ENCODE data around the gene ROBO4.

ROBO4 gene

GRCh38 chr11:124887667-124888013 lies 10.0 kb downstream of the ROBO4 start:
- no peak for DNase-seq

DNA sequence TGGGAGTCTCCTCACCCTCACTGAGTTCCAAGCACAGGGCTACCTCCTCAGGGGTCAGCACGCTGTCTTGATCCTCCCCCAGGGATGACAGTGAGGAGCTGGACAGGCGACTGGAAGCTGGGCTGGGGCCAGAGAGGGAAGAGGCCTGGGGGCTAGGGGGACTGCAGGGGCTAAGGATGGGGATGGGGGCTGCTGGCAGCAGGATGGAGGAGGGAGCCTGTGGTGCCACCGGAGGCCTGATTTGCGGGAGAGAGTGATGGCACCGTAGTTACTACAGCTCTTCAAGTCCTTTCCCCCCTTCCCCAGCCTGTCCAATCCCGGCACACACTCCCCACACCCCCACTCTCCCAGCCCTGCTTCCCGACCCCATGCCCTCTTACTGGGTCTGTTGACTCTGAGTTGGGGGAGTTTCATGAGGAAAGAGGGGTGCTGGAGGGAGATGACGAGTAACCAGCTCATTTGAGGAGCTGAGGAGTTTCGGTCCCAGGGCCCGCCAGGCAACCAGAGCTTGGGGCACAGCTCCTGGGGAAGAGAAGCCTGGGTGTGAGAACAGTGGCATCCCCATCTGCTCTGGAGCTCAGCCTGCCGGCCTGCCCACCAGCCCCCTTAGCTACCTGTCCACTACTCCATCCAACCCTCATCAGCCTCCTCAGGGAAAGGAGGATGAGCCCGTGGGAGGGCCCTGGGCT lies 10.5 kb downstream of the ROBO4 start:
- DNase-seq, result no peak

DNA sequence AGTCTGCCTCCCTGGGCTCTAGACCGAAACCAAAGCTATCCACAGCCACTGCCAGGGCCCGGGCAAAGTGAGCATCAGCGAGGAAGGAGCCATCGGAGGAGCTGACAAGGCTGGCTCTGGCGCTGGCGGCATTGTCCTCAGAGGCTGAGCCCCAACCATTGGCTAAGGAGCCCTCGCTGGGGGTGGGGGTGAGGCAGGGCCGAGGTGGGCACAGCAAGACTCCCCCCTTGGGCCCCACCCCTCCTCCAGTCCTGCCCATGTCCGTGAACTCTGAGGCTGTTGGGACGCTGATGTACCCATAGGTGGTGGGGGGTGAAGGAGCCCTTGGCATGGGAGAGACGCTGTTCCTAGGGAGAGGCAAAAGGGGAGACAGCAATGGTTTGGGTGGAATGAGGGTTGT lies 11.2 kb downstream of the ROBO4 start:
- no peak for DNase-seq

GRCh38 chr11:124884869-124885479 lies 12.7 kb downstream of the ROBO4 start:
- no peak for DNase-seq

GRCh38 chr11:124884340-124884739 lies 13.3 kb downstream of the ROBO4 start:
- DNase-seq, result no peak

DNA sequence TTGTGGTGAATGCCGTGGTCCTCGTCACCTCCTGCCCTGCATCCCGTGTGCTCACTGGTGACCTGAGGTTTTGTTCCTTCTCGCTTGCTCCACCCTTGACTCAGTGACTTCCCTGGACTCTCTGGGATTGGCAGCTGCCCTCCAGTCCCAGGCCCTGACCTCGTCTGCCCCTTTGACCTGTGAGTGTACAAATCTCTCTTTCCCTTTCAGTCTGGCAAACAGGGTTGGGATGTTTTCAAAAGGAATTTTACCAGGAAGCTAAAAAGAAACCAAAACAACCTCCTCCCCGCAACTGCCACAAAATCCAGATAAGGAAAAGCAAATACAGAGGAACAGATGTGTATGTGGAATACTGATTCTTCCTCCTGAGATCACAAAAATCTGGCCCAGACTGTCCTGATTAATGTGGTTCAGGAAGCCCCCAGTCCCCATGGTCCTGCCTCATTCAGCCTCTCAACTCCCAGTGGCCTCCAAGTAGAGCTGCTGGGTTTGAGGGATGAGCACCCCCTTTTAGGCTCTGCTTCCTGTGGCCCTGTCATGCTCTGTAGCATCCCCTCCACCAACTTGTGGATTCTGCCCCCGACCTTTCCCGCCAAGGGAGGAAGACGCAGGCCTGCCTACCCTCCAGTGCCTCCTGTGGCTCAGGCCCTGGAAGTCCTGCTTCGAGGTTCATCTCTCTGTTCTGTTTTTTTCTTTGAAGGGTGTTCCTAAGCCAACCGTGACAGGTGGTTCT lies 15.2 kb downstream of the ROBO4 start:
- DNase-seq, result peak; percentile 34

GRCh38 chr11:124880958-124881357 lies 16.7 kb downstream of the ROBO4 start:
- DNase-seq, result no peak

DNA sequence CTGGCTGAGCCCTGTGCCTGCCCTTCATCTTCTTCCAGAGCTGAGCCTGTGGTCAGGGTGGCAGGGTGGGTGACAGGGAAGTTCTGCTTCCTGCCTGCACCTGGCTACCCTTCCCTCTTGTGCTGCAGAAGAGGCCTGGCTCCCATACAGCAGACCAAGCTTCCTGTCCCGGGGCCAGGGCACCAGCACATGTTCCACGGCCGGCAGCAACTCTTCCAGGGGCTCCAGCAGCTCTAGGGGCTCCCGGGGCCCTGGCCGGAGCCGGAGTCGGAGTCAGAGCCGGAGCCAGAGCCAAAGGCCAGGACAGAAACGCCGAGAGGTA lies 17.4 kb downstream of the ROBO4 start:
- DNase-seq, result no peak

DNA sequence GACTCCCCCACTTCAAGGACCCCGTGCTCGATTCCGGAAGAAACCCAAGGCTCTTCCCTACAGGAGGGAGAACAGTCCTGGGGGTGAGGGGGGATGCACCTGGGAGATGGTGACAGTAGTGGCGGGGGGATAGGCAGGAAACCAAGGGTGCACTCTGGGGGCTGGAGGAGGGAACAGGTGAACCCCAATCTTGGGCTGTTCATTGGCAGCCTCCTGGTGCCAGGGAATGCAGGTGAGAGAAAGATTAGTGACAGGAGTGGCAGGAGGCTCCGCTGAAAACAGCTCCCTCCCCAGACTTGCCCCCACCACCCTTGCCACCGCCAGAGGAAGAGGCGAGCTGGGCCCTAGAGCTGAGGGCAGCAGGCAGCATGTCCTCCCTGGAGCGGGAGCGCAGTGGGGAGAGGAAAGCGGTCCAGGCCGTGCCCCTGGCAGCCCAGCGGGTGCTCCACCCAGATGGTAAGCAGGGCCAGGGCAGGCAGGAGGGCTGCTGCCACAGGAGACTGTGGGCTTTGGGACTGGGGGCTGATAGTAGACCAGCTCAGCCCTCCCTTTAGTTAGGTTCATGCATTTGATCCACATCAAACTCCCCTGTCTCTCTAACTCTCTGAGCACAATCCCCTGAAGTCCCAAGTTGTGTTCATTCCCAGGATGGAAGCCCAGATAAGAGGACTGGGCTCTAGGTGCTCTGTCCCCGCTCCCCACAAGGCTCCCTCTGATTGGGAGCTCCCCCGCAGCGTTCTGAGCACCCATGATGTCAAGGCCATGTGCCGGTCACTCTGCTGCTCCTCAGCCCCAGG lies 18.0 kb downstream of the ROBO4 start:
- no peak for DNase-seq

- DNase-seq, result no peak
Observed at GRCh38 chr11:124878759-124879492, 18.7 kb downstream of the ROBO4 start.

DNA sequence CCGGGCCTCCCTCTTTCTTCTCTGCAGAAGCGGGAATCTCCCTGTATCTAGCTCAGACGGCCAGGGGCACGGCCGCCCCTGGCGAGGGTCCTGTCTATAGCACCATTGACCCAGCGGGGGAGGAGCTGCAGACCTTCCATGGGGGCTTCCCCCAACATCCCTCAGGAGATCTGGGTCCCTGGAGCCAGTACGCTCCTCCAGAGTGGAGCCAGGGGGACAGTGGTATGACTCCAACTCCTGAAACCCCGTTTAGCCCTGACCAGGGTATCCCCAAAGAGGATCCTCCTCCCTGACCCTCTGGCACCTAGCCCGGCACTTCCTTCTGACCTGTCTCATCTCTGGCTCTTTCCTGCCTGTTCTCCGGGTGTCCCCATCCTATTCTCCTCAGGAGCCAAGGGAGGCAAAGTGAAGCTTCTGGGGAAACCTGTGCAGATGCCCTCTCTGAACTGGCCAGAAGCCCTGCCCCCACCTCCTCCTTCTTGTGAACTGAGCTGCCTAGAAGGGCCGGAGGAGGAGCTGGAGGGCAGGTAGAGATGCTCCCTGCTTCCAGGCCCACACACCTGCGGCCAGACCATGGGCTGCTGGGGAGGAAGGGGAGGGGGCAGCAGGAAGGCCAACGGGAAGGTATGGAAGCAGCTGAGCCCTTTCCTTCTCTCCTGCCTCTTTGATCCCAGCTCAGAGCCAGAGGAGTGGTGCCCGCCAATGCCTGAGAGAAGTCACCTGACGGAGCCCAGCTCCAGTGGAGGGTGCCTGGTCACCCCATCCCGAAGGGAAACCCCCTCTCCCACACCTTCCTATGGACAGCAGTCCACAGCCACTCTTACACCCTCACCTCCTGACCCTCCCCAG lies 19.5 kb downstream of the ROBO4 start:
- no peak for DNase-seq

DNA sequence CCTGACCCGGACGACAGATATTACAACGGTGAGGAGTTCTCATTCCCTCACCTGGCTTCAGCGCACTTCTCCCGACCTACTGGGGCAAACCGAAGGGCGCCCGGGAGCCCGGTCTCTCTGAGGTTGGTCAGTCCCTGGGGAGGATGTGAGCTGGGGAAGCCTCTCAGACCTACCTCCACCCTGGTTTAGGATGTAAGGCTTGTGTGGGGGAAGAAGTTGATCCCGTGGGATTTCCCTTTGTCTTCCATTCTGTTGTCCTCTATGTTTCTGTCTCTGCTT lies 20.1 kb downstream of the ROBO4 start:
- no peak for DNase-seq

DNA sequence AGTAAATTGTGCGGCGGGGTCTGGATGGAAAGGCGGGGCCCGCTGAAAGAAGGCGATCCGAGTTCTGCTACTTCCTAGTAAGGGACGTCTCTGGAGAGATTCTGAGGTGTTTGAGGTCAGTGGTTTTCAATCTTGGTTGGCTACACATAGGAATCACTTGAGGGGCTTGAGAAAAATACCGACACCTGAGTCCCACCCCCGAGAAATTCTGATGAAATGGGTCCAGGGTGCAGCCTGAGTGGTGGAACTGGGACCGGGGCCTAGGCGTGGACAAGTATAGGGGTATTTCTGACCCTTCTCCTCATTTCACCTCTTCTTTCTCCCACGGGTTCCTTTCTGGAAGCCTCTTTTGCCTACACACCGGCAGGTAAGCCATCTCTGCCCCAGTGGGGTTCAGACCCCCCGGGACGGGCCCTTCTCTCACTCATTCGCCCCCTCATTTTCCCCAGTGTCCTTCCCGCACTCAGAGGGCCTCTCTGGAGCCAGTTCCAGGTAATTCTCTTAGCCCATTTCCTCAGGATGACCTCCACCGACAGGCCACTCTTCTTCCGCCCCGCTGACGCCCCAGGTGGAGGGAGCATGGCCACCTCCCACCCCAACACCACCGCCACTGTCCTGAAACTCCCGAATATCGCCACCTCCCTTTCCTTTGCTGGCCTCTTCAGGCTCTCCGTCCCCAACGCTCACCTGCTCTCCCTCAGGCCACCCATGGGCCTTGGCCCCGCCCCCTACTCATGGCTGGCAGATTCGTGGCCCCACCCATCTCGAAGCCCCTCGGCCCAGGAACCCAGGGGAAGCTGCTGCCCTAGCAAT lies 20.6 kb downstream of the ROBO4 start:
- no peak for DNase-seq

GRCh38 chr11:124875943-124876817 lies 21.5 kb downstream of the ROBO4 start:
- peak; percentile 86 for DNase-seq

GRCh38 chr11:124875401-124875800 lies 22.3 kb downstream of the ROBO4 start:
- no peak for DNase-seq

DNA sequence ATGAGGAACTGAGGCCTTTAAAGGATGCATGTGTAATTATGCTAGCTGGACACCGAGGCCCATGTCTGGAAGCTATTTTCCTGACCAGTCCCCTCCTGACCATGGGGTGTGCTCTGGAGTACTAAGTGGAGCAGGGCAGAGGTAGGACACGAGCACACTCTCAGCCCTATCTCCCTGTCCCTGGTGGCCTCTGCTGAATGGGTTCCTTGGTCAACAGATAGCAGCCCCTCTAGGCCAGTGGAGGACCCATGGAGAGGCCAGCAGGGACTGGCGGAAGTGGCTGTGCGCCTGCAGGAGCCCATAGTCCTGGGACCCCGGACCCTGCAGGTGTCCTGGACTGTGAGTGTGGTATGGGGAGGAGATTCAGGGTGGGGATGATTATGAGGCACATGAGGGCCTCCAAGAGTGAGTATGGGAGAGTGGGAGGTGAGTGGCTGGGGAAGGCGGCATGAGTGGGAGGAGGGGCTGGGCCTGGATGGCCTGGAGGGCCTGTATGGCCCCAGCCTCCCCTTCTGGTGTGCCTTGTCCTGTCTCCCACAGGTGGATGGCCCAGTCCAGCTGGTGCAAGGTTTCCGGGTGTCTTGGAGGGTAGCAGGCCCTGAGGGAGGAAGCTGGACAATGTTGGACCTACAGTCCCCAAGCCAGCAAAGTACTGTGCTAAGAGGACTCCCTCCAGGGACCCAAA lies 23.0 kb downstream of the ROBO4 start:
- no peak for DNase-seq

DNA sequence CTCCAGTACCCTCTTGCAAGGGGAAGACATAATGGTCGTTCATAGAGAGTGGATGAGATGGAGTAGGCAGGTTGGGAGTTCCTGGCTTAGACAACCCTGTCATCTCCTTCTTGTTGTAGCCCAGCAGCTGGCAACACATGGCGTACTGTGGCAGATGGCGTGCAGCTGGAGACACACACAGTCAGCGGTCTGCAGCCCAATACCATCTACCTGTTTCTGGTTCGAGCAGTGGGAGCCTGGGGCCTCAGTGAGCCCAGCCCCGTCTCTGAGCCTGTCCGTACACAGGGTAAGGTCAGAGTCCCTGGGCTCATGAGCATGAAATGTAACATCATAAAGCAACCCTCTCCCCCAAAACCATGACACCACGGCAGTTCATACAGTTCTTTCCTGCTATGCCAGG lies 23.7 kb downstream of the ROBO4 start:
- no peak for DNase-seq

DNA sequence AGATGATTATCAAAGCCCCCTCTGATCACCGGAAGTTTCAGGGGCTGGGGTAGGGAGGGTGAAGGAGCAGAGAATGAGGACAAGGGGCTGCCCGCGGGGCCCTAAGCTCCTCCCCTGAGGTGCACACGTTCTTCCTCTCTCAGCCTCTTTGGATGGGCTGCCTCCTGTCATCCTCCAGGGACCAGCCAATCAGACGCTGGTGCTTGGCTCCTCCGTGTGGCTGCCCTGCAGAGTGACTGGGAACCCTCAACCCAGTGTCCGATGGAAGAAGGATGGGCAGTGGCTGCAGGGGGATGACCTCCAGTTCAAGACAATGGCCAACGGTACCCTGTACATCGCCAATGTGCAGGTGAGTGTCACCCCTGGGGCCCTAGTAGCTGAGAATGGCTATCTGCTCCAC lies 24.9 kb downstream of the ROBO4 start:
- no peak for DNase-seq

DNA sequence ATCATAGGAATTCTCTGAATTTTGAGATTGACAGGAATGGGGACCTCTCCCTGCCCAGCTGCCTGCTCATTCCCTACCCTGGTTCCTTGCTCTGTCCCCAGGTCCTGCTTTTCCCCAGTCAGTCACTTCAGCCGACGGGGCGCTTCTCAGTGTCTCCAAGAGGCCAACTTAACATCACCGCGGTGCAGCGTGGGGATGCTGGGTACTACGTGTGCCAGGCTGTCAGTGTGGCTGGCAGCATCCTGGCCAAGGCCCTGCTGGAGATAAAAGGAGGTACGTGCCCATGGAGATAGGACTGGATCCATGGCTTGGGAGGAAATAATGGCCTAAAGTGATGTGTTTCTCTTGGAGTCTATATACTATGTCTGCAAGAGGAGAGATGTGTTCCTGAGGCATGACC lies 25.4 kb downstream of the ROBO4 start:
- no peak for DNase-seq

DNA sequence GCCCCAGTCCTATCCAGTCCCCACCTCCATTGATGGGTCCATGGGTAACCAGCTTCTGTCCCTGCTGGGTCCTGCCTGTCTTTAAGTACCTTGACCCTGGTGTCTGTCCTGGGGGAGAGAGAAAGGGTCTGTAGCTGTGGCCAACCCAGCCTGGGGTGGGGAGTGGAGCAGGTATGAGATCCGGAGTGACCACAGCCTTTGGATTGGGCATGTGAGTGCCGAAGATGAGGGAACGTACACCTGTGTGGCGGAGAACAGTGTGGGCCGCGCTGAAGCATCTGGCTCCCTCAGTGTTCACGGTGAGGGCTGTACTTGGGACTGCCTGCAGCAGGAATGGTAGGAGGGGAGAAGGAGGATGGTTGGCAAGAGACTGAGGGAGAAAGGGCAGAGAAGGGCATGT lies 27.2 kb downstream of the ROBO4 start:
- no peak for DNase-seq

Data from NCI-H2171 (cell line).